Activated T-helper 1 cell treated with anti-CD3 and anti-CD28 coated beads, Interleukin-12 subunit alpha, Interleukin-12 subunit beta, Interleukin-2, Interleukin-4 antibody, amounts not matched to agents 30 ng/mL and 10 ng/mL and 1 ng/mL, durations not matched to agents 14 hours and 24 hours and 36 hours (primary cell): ENCODE measurements around the gene CEMIP. TPM values are rescaled to one million over a fixed set of nuclear protein-coding genes. Genes with fewer than 3 reads are reported as not detected.

Source experiments
- DNase-seq: peaks from one replicate; pipeline ENCODE4 v3.0.0; 2021; ENCODE audit warnings: low spot score
- H3K27ac Mint-ChIP-seq: one replicate; pipeline ENCODE4 v1.8.0; 2021; ENCODE audit warnings: mild to moderate bottlenecking, mixed read lengths
- H3K27me3 Mint-ChIP-seq: one replicate; pipeline ENCODE4 v1.8.0; 2022; ENCODE audit warnings: mild to moderate bottlenecking, moderate library complexity, mixed read lengths; ENCODE audit not compliant: insufficient read depth
- H3K36me3 Mint-ChIP-seq: one replicate; pipeline ENCODE4 v1.8.0; 2021; ENCODE audit warnings: low read depth, mixed read lengths
- H3K4me1 Mint-ChIP-seq: one replicate; pipeline ENCODE4 v1.8.0; 2021; ENCODE audit warnings: low read depth, mixed read lengths
- H3K4me3 Mint-ChIP-seq: one replicate; pipeline ENCODE4 v1.8.0; 2021; ENCODE audit warnings: mild to moderate bottlenecking, moderate library complexity, mixed read lengths
- H3K9me3 Mint-ChIP-seq: one replicate; pipeline ENCODE4 v1.8.0; 2021; ENCODE audit warnings: mixed read lengths
- intact Hi-C: fragments of 100-400 bp; cut with micrococcal nuclease; formaldehyde crosslinking; loops from one replicate; pipeline ENCODE4 v1.15.1; 2024
- total RNA-seq: library from RNA; stranded (reverse); gene quantifications from 2 replicates; pipeline ENCODE4 v1.2.3, GENCODE V29; 2022

The CEMIP gene
- total RNA-seq, 1 donor from 2014 or later, result 0.03 TPM

GRCh38 chr15:80855206-80855605, 76.0 kb downstream of the CEMIP start:
- Mint-ChIP-seq H3K4me1 (no peaks in the 10 kb centered on the region), H3K4me3 (no peak overlapping the region), H3K27me3 (peaks cover 2% of the 10 kb centered on the region), H3K9me3 (no peaks in the 10 kb centered on the region), H3K27ac (no peak overlapping the region), H3K36me3 (no peaks in the 10 kb centered on the region)
- intact Hi-C loops, result loop anchor here (10.0 kb wide), 1 partner anchor 80 kb away; the partner anchor contains the start of gene CEMIP
- DNase-seq, result no peak

DNA sequence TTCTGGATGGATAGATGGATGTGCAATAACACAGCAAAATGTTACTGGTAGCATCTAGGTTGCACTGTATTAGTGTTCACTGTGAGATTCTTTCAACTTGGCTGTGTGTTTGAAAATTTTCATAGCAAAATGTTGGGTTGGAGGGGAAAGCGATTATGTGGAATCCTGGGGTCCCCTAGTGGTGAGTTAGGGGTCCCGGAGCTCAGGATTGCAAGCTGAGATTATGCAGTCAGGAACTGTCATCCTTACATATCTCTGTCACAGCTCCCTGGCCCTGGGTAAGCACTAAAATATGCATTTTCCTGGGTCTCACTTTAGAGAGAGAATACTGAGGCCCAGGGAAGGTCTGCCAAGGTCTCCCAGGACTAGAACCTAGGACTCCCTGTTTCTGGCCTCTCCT, 77.2 kb downstream of the CEMIP start:
- H3K27me3 Mint-ChIP-seq, result peaks cover 5% of the 10 kb centered on the region
- no peaks in the 10 kb centered on the region for H3K4me1 Mint-ChIP-seq
- H3K4me3 Mint-ChIP-seq, result no peak overlapping the region
- no peak for DNase-seq
- H3K9me3 Mint-ChIP-seq, result no peaks in the 10 kb centered on the region
- no peak overlapping the region for H3K27ac Mint-ChIP-seq
- H3K36me3 Mint-ChIP-seq, result no peaks in the 10 kb centered on the region
- intact Hi-C loops, result loop anchor here (10.0 kb wide), 1 partner anchor 82 kb away; the partner anchor contains the start of gene CEMIP

DNA sequence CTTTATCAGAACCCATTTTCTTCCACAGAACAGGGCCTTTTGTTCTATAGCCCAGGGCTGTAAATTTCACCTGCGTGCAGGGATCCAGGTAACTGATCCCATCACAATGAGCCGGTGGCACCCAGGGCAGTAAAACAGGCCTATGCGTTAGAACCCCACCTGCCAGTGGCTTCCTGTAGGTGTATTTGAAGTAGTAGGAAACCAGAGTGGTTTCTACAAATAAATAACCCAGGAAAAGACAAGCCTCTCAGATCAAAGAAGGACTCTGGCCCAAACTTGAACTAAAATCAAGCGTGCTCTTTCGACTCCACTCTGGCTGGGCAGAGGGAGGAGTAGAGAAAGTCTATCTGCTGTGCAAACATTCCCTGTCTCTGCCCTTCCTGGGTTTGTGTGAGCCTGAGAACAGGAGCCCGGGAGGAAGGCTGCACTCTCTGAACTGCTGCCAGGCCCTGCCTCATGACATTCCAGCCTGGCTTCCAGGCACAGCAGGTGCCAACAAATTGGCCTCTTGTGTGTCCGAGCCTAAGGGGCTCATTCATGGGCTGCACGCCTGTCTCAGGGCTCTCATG, 77.7 kb downstream of the CEMIP start:
- intact Hi-C loops, result loop anchor here (10.0 kb wide), 1 partner anchor 82 kb away; the partner anchor contains the start of gene CEMIP
- no peaks in the 10 kb centered on the region for H3K4me1 Mint-ChIP-seq
- no peaks in the 10 kb centered on the region for H3K36me3 Mint-ChIP-seq
- H3K4me3 Mint-ChIP-seq, result no peak overlapping the region
- peaks cover 5% of the 10 kb centered on the region for H3K27me3 Mint-ChIP-seq
- no peaks in the 10 kb centered on the region for H3K9me3 Mint-ChIP-seq
- DNase-seq, result no peak
- H3K27ac Mint-ChIP-seq, result no peak overlapping the region

- Mint-ChIP-seq H3K9me3 (no peaks in the 10 kb centered on the region), H3K36me3 (no peaks in the 10 kb centered on the region), H3K4me1 (no peaks in the 10 kb centered on the region), H3K27me3 (peaks cover 5% of the 10 kb centered on the region), H3K4me3 (no peak overlapping the region), H3K27ac (no peak overlapping the region)
- intact Hi-C loops, result no loop called here
- DNase-seq, result no peak
Measured at GRCh38 chr15:80861731-80862170, 82.6 kb downstream of the CEMIP start.

- intact Hi-C loops, result no loop called here
- no peaks in the 10 kb centered on the region for H3K4me1 Mint-ChIP-seq
- no peak overlapping the region for H3K27ac Mint-ChIP-seq
Measured at GRCh38 chr15:80864666-80865065, 85.5 kb downstream of the CEMIP start.

DNA sequence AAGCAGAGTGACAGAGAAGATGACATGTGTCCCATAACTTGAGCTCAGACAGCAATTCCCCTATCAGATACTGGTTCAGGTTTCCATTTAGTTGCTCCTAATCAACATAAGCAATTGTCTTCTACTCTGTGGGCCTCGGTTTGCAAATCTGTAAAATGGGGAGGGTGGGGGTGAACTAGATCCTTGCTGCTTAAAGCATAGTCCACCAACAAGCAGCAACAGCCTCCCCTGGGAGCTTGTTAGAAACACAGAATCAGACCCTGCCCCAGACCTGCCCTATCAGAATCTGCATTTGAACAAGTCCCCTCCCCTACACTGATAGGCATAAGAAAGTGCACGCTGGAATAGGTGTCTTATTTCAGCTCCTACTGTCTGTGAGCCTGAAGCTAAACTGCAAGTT, 87.8 kb downstream of the CEMIP start:
- H3K27ac Mint-ChIP-seq, result no peak overlapping the region
- no peaks in the 10 kb centered on the region for H3K4me1 Mint-ChIP-seq
- no peaks in the 10 kb centered on the region for H3K36me3 Mint-ChIP-seq
- no peak for DNase-seq
- no peaks in the 10 kb centered on the region for H3K9me3 Mint-ChIP-seq
- peaks cover 4% of the 10 kb centered on the region for H3K27me3 Mint-ChIP-seq
- intact Hi-C loops, result no loop called here
- no peak overlapping the region for H3K4me3 Mint-ChIP-seq

More at GRCh38 chr15:80864666-80865065, 85.5 kb downstream of the CEMIP start:
- DNase-seq, result no peak
- Mint-ChIP-seq H3K4me3 (no peak overlapping the region), H3K27me3 (peaks cover 5% of the 10 kb centered on the region), H3K36me3 (no peaks in the 10 kb centered on the region), H3K9me3 (no peaks in the 10 kb centered on the region)

GRCh38 chr15:80870366-80870765, 91.2 kb downstream of the CEMIP start:
- Mint-ChIP-seq H3K4me1 (no peaks in the 10 kb centered on the region), H3K4me3 (no peak overlapping the region)
- intact Hi-C loops, result no loop called here

DNA sequence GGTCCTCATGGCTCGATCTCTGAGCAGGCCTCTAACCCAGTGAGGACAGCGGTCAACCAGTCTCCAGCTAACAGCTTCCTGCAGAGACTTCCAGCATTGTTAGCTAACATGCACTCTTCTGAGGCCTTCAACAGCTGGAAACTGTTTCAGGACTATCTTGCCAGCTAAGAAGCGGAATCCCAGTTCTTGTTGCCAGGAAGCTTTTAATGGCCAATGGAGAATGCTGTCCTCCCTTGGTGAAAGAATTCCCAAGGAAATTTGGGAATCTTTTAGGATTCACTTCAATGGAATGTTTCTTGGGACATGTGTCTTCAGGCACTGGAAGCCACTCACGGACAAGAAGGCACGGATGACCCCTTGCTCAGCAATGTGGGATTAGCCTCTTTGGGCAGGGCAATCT, 91.7 kb downstream of the CEMIP start:
- Mint-ChIP-seq H3K27me3 (peaks cover 2% of the 10 kb centered on the region), H3K9me3 (no peaks in the 10 kb centered on the region), H3K36me3 (no peaks in the 10 kb centered on the region), H3K4me1 (no peaks in the 10 kb centered on the region), H3K4me3 (no peak overlapping the region), H3K27ac (no peak overlapping the region)
- DNase-seq, result no peak
- intact Hi-C loops, result no loop called here

More at GRCh38 chr15:80870366-80870765, 91.2 kb downstream of the CEMIP start:
- no peak for DNase-seq
- no peaks in the 10 kb centered on the region for H3K36me3 Mint-ChIP-seq
- peaks cover 2% of the 10 kb centered on the region for H3K27me3 Mint-ChIP-seq
- no peak overlapping the region for H3K27ac Mint-ChIP-seq
- H3K9me3 Mint-ChIP-seq, result no peaks in the 10 kb centered on the region

DNA sequence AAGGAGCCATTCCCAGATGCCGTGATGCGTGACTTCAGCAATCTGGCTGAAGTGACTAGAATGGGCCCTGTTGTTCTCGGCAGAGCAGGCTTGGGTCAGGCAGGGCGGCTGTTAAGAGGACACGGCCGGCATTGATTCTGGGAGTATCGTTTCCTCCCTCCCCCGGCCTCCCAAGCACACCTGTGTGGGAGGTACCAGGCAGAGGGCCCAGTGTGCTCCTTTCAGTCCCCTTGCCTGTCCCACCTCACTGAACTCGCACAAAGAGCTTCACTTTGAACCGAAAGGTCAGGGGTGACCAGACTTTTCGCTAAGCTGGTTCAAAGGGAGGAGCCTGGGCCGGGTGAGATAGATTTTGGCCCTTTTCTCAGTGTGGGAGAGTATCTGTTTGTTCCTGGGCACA, 92.7 kb downstream of the CEMIP start:
- Mint-ChIP-seq H3K4me3 (no peak overlapping the region), H3K27me3 (peaks cover 2% of the 10 kb centered on the region), H3K9me3 (no peaks in the 10 kb centered on the region), H3K27ac (no peak overlapping the region), H3K4me1 (no peaks in the 10 kb centered on the region), H3K36me3 (no peaks in the 10 kb centered on the region)
- intact Hi-C loops, result no loop called here
- DNase-seq, result no peak

GRCh38 chr15:80873366-80873952, 94.3 kb downstream of the CEMIP start:
- H3K27ac Mint-ChIP-seq, result no peak overlapping the region

DNA sequence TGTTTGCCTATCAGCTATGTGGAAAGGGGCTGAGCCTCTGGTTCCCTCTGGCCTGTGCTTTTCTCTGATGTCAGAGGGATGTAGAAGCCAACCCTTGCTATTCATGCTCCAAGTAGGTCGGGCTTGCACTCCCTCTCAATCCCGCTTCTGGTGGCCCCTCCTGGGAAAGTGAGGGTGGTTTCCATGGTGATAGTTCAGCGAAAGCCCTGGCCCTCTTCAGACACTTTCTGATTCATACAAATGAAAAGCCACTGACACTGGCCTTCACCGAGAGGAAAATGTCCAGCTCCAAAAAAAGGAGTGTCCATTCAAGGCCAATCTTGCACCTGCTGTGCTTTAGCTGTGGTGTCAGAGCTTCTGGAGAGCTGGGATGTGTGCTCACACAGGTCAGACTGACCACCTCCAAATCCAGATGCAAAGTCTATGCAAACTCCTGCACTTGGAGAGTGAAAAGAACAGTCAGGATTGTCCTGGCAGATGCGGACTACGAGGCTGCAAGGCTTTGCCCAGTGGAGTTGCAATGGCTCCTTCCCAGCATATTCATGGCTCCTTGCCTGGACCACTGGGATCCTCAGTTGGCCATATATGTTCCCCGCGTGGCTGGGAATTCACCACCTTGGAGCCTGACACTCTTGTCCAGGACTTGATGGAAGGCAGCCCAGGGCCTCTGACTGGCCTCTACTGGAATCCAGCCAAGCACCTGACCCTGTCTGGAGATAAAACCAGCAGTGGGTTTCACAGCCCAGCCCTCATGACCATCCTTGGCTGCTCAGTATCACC, 96.6 kb downstream of the CEMIP start:
- Mint-ChIP-seq H3K36me3 (no peaks in the 10 kb centered on the region), H3K9me3 (no peaks in the 10 kb centered on the region), H3K4me1 (no peaks in the 10 kb centered on the region), H3K27ac (no peak overlapping the region), H3K27me3 (peaks cover 3% of the 10 kb centered on the region), H3K4me3 (no peak overlapping the region)
- no peak for DNase-seq
- intact Hi-C loops, result no loop called here

More at GRCh38 chr15:80873366-80873952, 94.3 kb downstream of the CEMIP start:
- intact Hi-C loops, result no loop called here
- Mint-ChIP-seq H3K4me3 (no peak overlapping the region), H3K27me3 (peaks cover 2% of the 10 kb centered on the region), H3K4me1 (no peaks in the 10 kb centered on the region), H3K9me3 (no peaks in the 10 kb centered on the region), H3K36me3 (no peaks in the 10 kb centered on the region)
- DNase-seq, result no peak

DNA sequence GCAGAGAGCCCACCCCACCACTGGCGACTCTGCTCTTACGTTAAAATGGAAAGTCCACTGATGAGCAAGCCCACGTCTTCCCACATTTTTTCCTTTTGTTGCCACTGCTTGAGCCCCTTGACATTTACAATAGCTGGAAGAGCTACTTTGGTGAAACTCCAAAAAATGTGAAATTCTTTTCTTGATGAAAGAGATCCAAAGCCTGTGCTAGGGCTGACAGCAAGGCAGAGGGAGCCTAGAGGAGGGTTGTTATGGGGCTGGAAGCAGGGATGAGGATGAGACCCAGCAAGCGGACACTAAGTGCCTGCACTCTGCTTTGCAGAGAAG, 97.1 kb downstream of the CEMIP start:
- H3K4me1 Mint-ChIP-seq, result no peaks in the 10 kb centered on the region
- H3K36me3 Mint-ChIP-seq, result no peaks in the 10 kb centered on the region
- H3K27me3 Mint-ChIP-seq, result peaks cover 3% of the 10 kb centered on the region
- H3K9me3 Mint-ChIP-seq, result no peaks in the 10 kb centered on the region
- no peak for DNase-seq
- no peak overlapping the region for H3K4me3 Mint-ChIP-seq
- intact Hi-C loops, result no loop called here
- H3K27ac Mint-ChIP-seq, result no peak overlapping the region

- no peaks in the 10 kb centered on the region for H3K36me3 Mint-ChIP-seq
- peaks cover 12% of the 10 kb centered on the region for H3K27me3 Mint-ChIP-seq
- H3K4me1 Mint-ChIP-seq, result no peaks in the 10 kb centered on the region
- DNase-seq, result no peak
- intact Hi-C loops, result no loop called here
- no peak overlapping the region for H3K27ac Mint-ChIP-seq
- no peaks in the 10 kb centered on the region for H3K9me3 Mint-ChIP-seq
- no peak overlapping the region for H3K4me3 Mint-ChIP-seq
Measured at GRCh38 chr15:80878242-80878866, 99.2 kb downstream of the CEMIP start.
